Thyroid gland (tissue), 4 donors: Measurements from ENCODE around the gene DOP1A.

ENCODE experiments used
- POLR2A ChIP-seq, 2 donors: fragments of 450-650 bp; IDR thresholded peaks; one replicate each; pipeline ENCODE4 v1.6.1; 2017; ENCODE audit warnings: antibody characterized with exemption in 2 of 2, mild to moderate bottlenecking in 2 of 2, moderate library complexity in 1 of 2
- TF ChIP-seq, protein P1 (sequence below), 6 experiments: fragments of 200-600 bp in 3 of 6; fragments of 450-650 bp in 3 of 6; sonication (generic) in 3 of 6; IDR thresholded peaks; one replicate each; pipeline ENCODE4 v1.5.1; 2016 to 2019; ENCODE audit warnings: antibody characterized with exemption in 6 of 6, mild to moderate bottlenecking in 2 of 6, inconsistent platforms in 1 of 6, moderate library complexity in 1 of 6

DNA sequence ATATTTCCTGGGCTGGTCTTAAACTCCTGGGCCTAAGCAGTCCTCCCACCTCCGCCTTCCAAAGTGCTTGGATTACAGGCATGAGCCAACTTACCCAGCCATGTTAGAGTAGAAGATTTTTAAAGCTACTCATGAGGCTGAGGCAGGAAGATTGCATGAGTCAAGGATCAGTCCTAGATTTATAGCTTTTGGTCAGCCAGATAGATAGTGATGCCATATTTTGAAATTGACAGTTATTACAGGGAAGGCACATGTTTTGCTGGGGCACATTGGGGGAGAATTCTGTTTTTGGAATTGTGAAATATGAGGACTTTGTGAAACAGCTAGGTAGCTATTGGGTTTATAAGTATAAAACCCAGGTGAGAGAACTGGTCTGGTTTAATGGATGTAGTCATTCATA, 40.9 kb downstream of the DOP1A start:
- TF ChIP-seq, protein P1, sequence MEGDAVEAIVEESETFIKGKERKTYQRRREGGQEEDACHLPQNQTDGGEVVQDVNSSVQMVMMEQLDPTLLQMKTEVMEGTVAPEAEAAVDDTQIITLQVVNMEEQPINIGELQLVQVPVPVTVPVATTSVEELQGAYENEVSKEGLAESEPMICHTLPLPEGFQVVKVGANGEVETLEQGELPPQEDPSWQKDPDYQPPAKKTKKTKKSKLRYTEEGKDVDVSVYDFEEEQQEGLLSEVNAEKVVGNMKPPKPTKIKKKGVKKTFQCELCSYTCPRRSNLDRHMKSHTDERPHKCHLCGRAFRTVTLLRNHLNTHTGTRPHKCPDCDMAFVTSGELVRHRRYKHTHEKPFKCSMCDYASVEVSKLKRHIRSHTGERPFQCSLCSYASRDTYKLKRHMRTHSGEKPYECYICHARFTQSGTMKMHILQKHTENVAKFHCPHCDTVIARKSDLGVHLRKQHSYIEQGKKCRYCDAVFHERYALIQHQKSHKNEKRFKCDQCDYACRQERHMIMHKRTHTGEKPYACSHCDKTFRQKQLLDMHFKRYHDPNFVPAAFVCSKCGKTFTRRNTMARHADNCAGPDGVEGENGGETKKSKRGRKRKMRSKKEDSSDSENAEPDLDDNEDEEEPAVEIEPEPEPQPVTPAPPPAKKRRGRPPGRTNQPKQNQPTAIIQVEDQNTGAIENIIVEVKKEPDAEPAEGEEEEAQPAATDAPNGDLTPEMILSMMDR (IDR thresholded peaks at IDR 0.05): no peak
- no peak for TF ChIP-seq POLR2A (IDR thresholded peaks at IDR 0.05)
